Skeletal muscle satellite cell (primary cell): ENCODE results near the gene GRIN1. TPM values are rescaled to one million over a fixed set of nuclear protein-coding genes. Genes with fewer than 3 reads are reported as not detected.

Experiments used
- H3K27me3 ChIP-seq: 2 replicates; pipeline ENCODE4 v1.7.0; 2013; ENCODE audit warnings: low read length; ENCODE audit not compliant: control insufficient read depth, insufficient read depth
- H3K36me3 ChIP-seq: 2 replicates; pipeline ENCODE4 v1.7.0; 2013; ENCODE audit warnings: mild to moderate bottlenecking, control low read depth, low read length; ENCODE audit not compliant: insufficient read depth
- H3K4me1 ChIP-seq: 2 replicates; pipeline ENCODE4 v1.7.0; 2013; ENCODE audit warnings: low read length; ENCODE audit not compliant: control insufficient read depth, insufficient read depth
- H3K4me2 ChIP-seq: 2 replicates; pipeline ENCODE4 v1.7.0; 2013; ENCODE audit warnings: mild to moderate bottlenecking, low read length
- H3K4me3 ChIP-seq: 2 replicates; pipeline ENCODE4 v1.7.0; 2013; ENCODE audit warnings: low read length
- H3K9ac ChIP-seq: 2 replicates; pipeline ENCODE4 v1.7.0; 2013; ENCODE audit warnings: mild to moderate bottlenecking, low read depth, low read length, moderate library complexity
- H3K9me3 ChIP-seq: replicated peaks from 2 replicates; pipeline ENCODE4 v1.7.0; 2013; ENCODE audit warnings: mild to moderate bottlenecking, control low read depth, low read length
- small RNA-seq: library from RNA; depleted of rRNA; stranded (forward); fragments of <200 nt; gene quantifications from one replicate; pipeline ENCODE3, GENCODE V24; 2012

Gene GRIN1

GRCh38 chr9:137213160-137214060 lies 74.5 kb downstream of the GRIN1 start:
- no peaks in the 10 kb centered on the region for H3K9me3 ChIP-seq
- no peak overlapping the region for H3K9ac ChIP-seq
- H3K27me3 ChIP-seq, result no peaks in the 10 kb centered on the region
- H3K4me1 ChIP-seq, result peaks cover 21% of the 10 kb centered on the region
- no peak overlapping the region for H3K4me3 ChIP-seq
- H3K4me2 ChIP-seq, result no peak overlapping the region
- peaks cover 5% of the 10 kb centered on the region for H3K36me3 ChIP-seq

GRCh38 chr9:137214620-137215019 lies 75.7 kb downstream of the GRIN1 start:
- H3K4me3 ChIP-seq, result no peak overlapping the region
- no peaks in the 10 kb centered on the region for H3K27me3 ChIP-seq
- no peak overlapping the region for H3K4me2 ChIP-seq
- no peaks in the 10 kb centered on the region for H3K9me3 ChIP-seq
- H3K36me3 ChIP-seq, result peaks cover 5% of the 10 kb centered on the region
- peaks cover 29% of the 10 kb centered on the region for H3K4me1 ChIP-seq
- H3K9ac ChIP-seq, result no peak overlapping the region

- Histone ChIP-seq H3K4me1 (peaks cover 29% of the 10 kb centered on the region), H3K9ac (no peak overlapping the region), H3K4me2 (no peak overlapping the region), H3K36me3 (peaks cover 5% of the 10 kb centered on the region), H3K27me3 (no peaks in the 10 kb centered on the region), H3K9me3 (no peaks in the 10 kb centered on the region), H3K4me3 (no peak overlapping the region)
Measured at GRCh38 chr9:137215196-137215986, 76.4 kb downstream of the GRIN1 start.

GRCh38 chr9:137216188-137216965 lies 77.4 kb downstream of the GRIN1 start:
- H3K36me3 ChIP-seq, result peaks cover 5% of the 10 kb centered on the region
- peak overlapping the region; percentile 76 for H3K4me2 ChIP-seq
- H3K27me3 ChIP-seq, result no peaks in the 10 kb centered on the region
- H3K9me3 ChIP-seq, result no peaks in the 10 kb centered on the region
- H3K4me3 ChIP-seq, result no peak overlapping the region
- no peak overlapping the region for H3K9ac ChIP-seq
- H3K4me1 ChIP-seq, result peaks cover 29% of the 10 kb centered on the region

GRCh38 chr9:137217276-137218211 lies 78.6 kb downstream of the GRIN1 start:
- Histone ChIP-seq H3K9ac (peak overlapping the region; percentile 54), H3K9me3 (no peaks in the 10 kb centered on the region), H3K4me3 (peak overlapping the region; percentile 53), H3K27me3 (no peaks in the 10 kb centered on the region), H3K4me2 (peak overlapping the region; percentile 76), H3K36me3 (peaks cover 5% of the 10 kb centered on the region), H3K4me1 (peaks cover 29% of the 10 kb centered on the region)

- no peaks in the 10 kb centered on the region for H3K9me3 ChIP-seq
- peaks cover 5% of the 10 kb centered on the region for H3K36me3 ChIP-seq
- no peak overlapping the region for H3K9ac ChIP-seq
- H3K4me2 ChIP-seq, result peak overlapping the region; percentile 32
- peaks cover 36% of the 10 kb centered on the region for H3K4me1 ChIP-seq
- no peak overlapping the region for H3K4me3 ChIP-seq
- no peaks in the 10 kb centered on the region for H3K27me3 ChIP-seq
Measured at GRCh38 chr9:137218212-137218753, 79.3 kb downstream of the GRIN1 start.

Small RNA genes within 50 kb of the gene (small RNA-seq; reads per million reads assigned to genes)
- gene MIR3621 (not detected), gene RF00153 (not detected)
